HepG2 (cell line): Measurements from ENCODE around the gene SRP14. TPM values are rescaled to one million over a fixed set of nuclear protein-coding genes. Genes with fewer than 3 reads are reported as not detected.

Source experiments
- CERS6 ChIP-seq: sonication (generic); formaldehyde crosslinking; IDR thresholded peaks from 2 replicates; pipeline ENCODE4 v1.5.0; 2020; ENCODE audit warnings: missing genetic modification reagents
- DNMT1 ChIP-seq: sonication (generic); formaldehyde crosslinking; IDR thresholded peaks from 2 replicates; pipeline ENCODE4 v1.5.1; 2020; ENCODE audit warnings: mild to moderate bottlenecking, missing genetic modification reagents
- ELF1 ChIP-seq: sonication (generic); formaldehyde crosslinking; IDR thresholded peaks from 2 replicates; pipeline ENCODE4 v1.4.0; 2020; ENCODE audit warnings: missing genetic modification reagents
- HCFC1 ChIP-seq: fragments of 150-350 bp; IDR thresholded peaks from 2 replicates; pipeline ENCODE4 v1.6.1; 2014; ENCODE audit warnings: low read depth, low read length
- HOXA9 ChIP-seq: sonication (generic); formaldehyde crosslinking; IDR thresholded peaks from 2 replicates; pipeline ENCODE4 v1.8.1; 2022; ENCODE audit warnings: missing genetic modification reagents, mild to moderate bottlenecking, moderate library complexity, borderline replicate concordance
- IKZF1 ChIP-seq: fragments of 450-650 bp; IDR thresholded peaks from 2 replicates; pipeline ENCODE4 v1.7.1; 2016
- KDM2A ChIP-seq: sonication (generic); formaldehyde crosslinking; IDR thresholded peaks from 2 replicates; pipeline ENCODE4 v1.4.0; 2020; ENCODE audit warnings: low read depth, missing genetic modification reagents, borderline replicate concordance
- MBD4 ChIP-seq: IDR thresholded peaks from 2 replicates; pipeline ENCODE4 v1.6.1; 2012; ENCODE audit warnings: low read length, inconsistent platforms, borderline replicate concordance
- MXD1 ChIP-seq: sonication (generic); formaldehyde crosslinking; IDR thresholded peaks from 2 replicates; pipeline ENCODE4 v1.4.0; 2020; ENCODE audit warnings: mild to moderate bottlenecking, missing genetic modification reagents
- SP1 ChIP-seq, 2 experiments: fragments of 450-650 bp in 1 of 2; sonication (generic) in 1 of 2; formaldehyde crosslinking in 1 of 2; IDR thresholded peaks; 2 replicates each; pipeline versions ENCODE4 v1.4.0 to v1.6.1; 2016 to 2020; ENCODE audit warnings: missing genetic modification reagents in 1 of 2
- THYN1 ChIP-seq: sonication (generic); formaldehyde crosslinking; IDR thresholded peaks from 2 replicates; pipeline ENCODE4 v1.8.1; 2023; ENCODE audit warnings: low read depth, mild to moderate bottlenecking, moderate library complexity, missing genetic modification reagents, borderline replicate concordance
- ZFX ChIP-seq: sonication (generic); formaldehyde crosslinking; IDR thresholded peaks from 2 replicates; pipeline ENCODE4 v1.4.0; 2020; ENCODE audit warnings: mild to moderate bottlenecking, low read depth, missing genetic modification reagents, moderate library complexity
- ZNF124 ChIP-seq: sonication (generic); formaldehyde crosslinking; IDR thresholded peaks from 2 replicates; pipeline ENCODE4 v1.4.0; 2020; ENCODE audit warnings: missing genetic modification reagents
- ZNF264 ChIP-seq: sonication (generic); formaldehyde crosslinking; IDR thresholded peaks from 2 replicates; pipeline ENCODE4 v1.4.0; 2020; ENCODE audit warnings: missing genetic modification reagents
- ZNF546 ChIP-seq: sonication (generic); formaldehyde crosslinking; conservative IDR thresholded peaks from 2 replicates; pipeline ENCODE4 v1.8.1; 2023; ENCODE audit warnings: mild to moderate bottlenecking, missing genetic modification reagents
- ZNF614 ChIP-seq: IDR thresholded peaks from 2 replicates; pipeline ENCODE4 v1.6.1; 2018; ENCODE audit warnings: missing biosample characterization, missing genetic modification reagents, inconsistent platforms, borderline replicate concordance
- ZNF703 ChIP-seq: sonication (generic); formaldehyde crosslinking; IDR thresholded peaks from 2 replicates; pipeline ENCODE4 v1.5.1; 2020; ENCODE audit warnings: missing genetic modification reagents, mild to moderate bottlenecking, moderate library complexity, borderline replicate concordance
- ZNF777 ChIP-seq: sonication (generic); formaldehyde crosslinking; IDR thresholded peaks from 2 replicates; pipeline ENCODE4 v1.4.0; 2020; ENCODE audit warnings: missing genetic modification reagents
- ZSCAN30 ChIP-seq: sonication (generic); formaldehyde crosslinking; IDR thresholded peaks from 2 replicates; pipeline ENCODE4 v1.5.0; 2020; ENCODE audit warnings: mild to moderate bottlenecking, missing genetic modification reagents
- polyA plus RNA-seq, 8 experiments: library from polyadenylated mRNA; depleted of rRNA in 3 of 8; stranded (reverse) in 7 of 8; unstranded in 1 of 8; fragments of >200 nt; fragmentation: Illumina TruSeq in 4 of 8; extraction: Trizol in 4 of 8; gene quantifications; 2 replicates each; pipeline versions ENCODE4 v1.2.1 to v1.2.3, GENCODE V29; 2011 to 2016; ENCODE audit warnings: low read depth in 4 of 8, missing spikeins in 1 of 8, mixed read lengths in 1 of 8; ENCODE audit not compliant: insufficient read depth in 1 of 8
- total RNA-seq, 5 experiments: library from RNA; depleted of rRNA; stranded (reverse); fragments of >200 nt; fragmentation: Illumina TruSeq; extraction: Trizol; gene quantifications; 2 replicates each; pipeline ENCODE4 v1.2.3, GENCODE V29; 2016; ENCODE audit warnings: low read depth in 1 of 5
- TF ChIP-seq, protein P1 (sequence below): sonication (generic); formaldehyde crosslinking; IDR thresholded peaks from 2 replicates; pipeline ENCODE4 v1.4.0; 2020; ENCODE audit warnings: low read depth, missing genetic modification reagents
- TF ChIP-seq, protein P2 (sequence below): sonication (generic); formaldehyde crosslinking; IDR thresholded peaks from 2 replicates; pipeline ENCODE4 v1.4.0; 2020; ENCODE audit warnings: missing genetic modification reagents

The SRP14 gene
- total and polyA plus RNA-seq, 2 of the 13 experiments (the other 11 are each of a cell fraction or from before 2014, with no cell fraction given): 208 to 356 TPM

DNA sequence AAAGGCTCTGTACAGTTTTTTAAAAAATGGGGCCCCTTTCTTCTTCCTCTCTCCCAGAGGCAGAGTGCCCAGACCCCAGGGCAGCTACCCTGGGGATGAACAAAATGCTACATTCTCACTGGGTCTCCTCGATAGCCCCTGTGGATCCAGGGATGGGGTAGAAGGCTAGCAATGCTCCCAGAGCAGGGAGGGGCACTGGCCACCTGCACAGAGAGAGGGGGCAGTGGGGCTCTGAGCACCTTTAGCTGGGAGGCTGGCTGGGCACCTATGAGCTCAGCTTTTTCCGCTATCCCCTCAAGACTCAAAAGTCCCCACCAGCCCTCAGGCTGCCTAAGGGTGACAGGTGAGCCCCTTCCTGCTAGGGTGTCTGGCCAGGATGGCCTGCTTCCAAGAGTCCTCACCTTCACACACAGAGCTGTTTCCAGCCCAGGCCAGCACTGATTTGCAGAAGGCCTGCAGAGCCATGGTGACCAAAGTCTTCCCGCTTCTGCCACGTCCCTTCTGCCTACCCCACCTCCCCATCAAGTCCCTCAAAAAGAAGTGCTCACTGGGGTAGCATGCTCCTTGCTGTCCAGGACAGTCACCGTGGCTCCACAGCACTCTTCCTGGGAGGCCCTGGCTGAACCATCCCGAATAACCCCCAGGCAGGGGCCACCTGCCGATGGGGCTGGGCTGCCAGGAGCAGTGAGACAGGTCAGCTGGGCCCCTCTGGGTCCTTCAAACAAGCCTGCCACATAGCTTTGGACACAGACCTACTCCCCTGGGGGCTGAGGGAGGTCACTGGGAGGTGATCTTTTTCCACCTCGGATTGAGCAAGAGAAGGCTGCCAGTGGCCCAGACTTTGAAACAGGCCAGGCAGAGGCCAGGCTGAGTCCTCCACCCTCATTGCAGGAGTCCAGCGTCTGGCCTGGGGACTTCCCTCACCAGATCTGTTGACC, 49.3 kb upstream of the SRP14 start (continued):
- TF ChIP-seq DNMT1 (CRISPR knock-in tag) (0 out of 2 replicates have a peak, but pooled peaks have one; percentile 28), THYN1 (CRISPR knock-in tag) (no peak), ZNF614 (CRISPR knock-in tag) (peak; percentile 82; the same call in 1 of the 2 replicates), ZNF703 (CRISPR knock-in tag) (peak; percentile 54; the same call in 1 of the 2 replicates), ZNF264 (CRISPR knock-in tag) (peak; percentile 84; the same call in 1 of the 2 replicates), HCFC1 (no peak), ZNF546 (0 out of 2 replicates have a peak, but pooled peaks have one; percentile 60), ZSCAN30 (CRISPR knock-in tag) (no peak), CERS6 (CRISPR knock-in tag) (no peak), ZNF777 (CRISPR knock-in tag) (no peak), IKZF1 (no peak), MXD1 (0 out of 2 replicates have a peak, but pooled peaks have one; percentile 17), SP1 (IDR thresholded peaks at IDR 0.05) (no peak), SP1 (CRISPR knock-in tag; IDR thresholded peaks at IDR 0.05) (no peak), ZFX (CRISPR knock-in tag) (peak; percentile 87), KDM2A (CRISPR knock-in tag) (peak; percentile 73; the same call in 1 of the 2 replicates), HOXA9 (CRISPR knock-in tag) (no peak), MBD4 (no peak), ZNF124 (CRISPR knock-in tag) (peak; percentile 96; the same call in 1 of the 2 replicates), ELF1 (CRISPR knock-in tag) (no peak)
- TF ChIP-seq, protein P1, sequence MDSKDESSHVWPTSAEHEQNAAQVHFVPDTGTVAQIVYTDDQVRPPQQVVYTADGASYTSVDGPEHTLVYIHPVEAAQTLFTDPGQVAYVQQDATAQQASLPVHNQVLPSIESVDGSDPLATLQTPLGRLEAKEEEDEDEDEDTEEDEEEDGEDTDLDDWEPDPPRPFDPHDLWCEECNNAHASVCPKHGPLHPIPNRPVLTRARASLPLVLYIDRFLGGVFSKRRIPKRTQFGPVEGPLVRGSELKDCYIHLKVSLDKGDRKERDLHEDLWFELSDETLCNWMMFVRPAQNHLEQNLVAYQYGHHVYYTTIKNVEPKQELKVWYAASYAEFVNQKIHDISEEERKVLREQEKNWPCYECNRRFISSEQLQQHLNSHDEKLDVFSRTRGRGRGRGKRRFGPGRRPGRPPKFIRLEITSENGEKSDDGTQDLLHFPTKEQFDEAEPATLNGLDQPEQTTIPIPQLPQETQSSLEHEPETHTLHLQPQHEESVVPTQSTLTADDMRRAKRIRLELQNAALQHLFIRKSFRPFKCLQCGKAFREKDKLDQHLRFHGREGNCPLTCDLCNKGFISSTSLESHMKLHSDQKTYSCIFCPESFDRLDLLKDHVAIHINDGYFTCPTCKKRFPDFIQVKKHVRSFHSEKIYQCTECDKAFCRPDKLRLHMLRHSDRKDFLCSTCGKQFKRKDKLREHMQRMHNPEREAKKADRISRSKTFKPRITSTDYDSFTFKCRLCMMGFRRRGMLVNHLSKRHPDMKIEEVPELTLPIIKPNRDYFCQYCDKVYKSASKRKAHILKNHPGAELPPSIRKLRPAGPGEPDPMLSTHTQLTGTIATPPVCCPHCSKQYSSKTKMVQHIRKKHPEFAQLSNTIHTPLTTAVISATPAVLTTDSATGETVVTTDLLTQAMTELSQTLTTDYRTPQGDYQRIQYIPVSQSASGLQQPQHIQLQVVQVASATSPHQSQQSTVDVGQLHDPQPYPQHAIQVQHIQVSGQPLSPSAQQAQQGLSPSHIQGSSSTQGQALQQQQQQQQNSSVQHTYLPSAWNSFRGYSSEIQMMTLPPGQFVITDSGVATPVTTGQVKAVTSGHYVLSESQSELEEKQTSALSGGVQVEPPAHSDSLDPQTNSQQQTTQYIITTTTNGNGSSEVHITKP (CRISPR knock-in tag): peak; percentile 78; the same call in 1 of the 2 replicates
- TF ChIP-seq, protein P2, sequence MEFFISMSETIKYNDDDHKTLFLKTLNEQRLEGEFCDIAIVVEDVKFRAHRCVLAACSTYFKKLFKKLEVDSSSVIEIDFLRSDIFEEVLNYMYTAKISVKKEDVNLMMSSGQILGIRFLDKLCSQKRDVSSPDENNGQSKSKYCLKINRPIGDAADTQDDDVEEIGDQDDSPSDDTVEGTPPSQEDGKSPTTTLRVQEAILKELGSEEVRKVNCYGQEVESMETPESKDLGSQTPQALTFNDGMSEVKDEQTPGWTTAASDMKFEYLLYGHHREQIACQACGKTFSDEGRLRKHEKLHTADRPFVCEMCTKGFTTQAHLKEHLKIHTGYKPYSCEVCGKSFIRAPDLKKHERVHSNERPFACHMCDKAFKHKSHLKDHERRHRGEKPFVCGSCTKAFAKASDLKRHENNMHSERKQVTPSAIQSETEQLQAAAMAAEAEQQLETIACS (CRISPR knock-in tag): no peak
